SU-DHL-6 (cell line): ENCODE data around the gene COX4I2.

Source experiments
- H2AFZ ChIP-seq: fragments of 200-600 bp; sonication (generic); 2 replicates; pipeline ENCODE4 v1.6.1; 2014; ENCODE audit warnings: low read depth, mild to moderate bottlenecking, moderate library complexity, mixed read lengths, antibody characterized with exemption, low read length; ENCODE audit not compliant: severe bottlenecking
- H3F3A ChIP-seq: fragments of 200-600 bp; shearing (Covaris generic); 2 replicates; pipeline ENCODE4 v1.6.0; 2016; ENCODE audit warnings: antibody characterized with exemption, mild to moderate bottlenecking; ENCODE audit not compliant: insufficient read depth
- H3K27ac ChIP-seq: fragments of 200-600 bp; sonication (generic); 2 replicates; pipeline ENCODE4 v1.5.1; 2016; ENCODE audit warnings: low read depth, mild to moderate bottlenecking, low read length, moderate library complexity, mixed read lengths
- H3K27me3 ChIP-seq: fragments of 200-600 bp; sonication (generic), shearing (Covaris generic); 2 replicates; pipeline ENCODE4 v1.6.0; 2014; ENCODE audit warnings: mild to moderate bottlenecking, low read length
- H3K36me3 ChIP-seq: fragments of 200-600 bp; sonication (generic); 2 replicates; pipeline ENCODE4 v1.6.1; 2014; ENCODE audit warnings: mild to moderate bottlenecking, low read length, mixed read lengths
- H3K4me2 ChIP-seq: fragments of 300-600, 200-600 bp; shearing (Covaris generic), sonication (generic); 2 replicates; pipeline ENCODE4 v1.6.0; 2014; ENCODE audit warnings: low read length, low read depth, mild to moderate bottlenecking; ENCODE audit not compliant: poor library complexity, severe bottlenecking
- H3K4me3 ChIP-seq: fragments of 200-600 bp; sonication (generic); 2 replicates; pipeline ENCODE4 v1.5.1; 2014; ENCODE audit warnings: antibody characterized with exemption, low read length, mild to moderate bottlenecking, mixed read lengths; ENCODE audit not compliant: insufficient read depth, poor library complexity, severe bottlenecking
- H3K79me2 ChIP-seq: fragments of 200-600 bp; sonication (generic); 2 replicates; pipeline ENCODE4 v1.6.1; 2014; ENCODE audit warnings: mild to moderate bottlenecking, low read length, moderate library complexity; ENCODE audit not compliant: insufficient read depth
- H3K9ac ChIP-seq: fragments of 200-600 bp; sonication (generic); 2 replicates; pipeline ENCODE4 v1.7.0; 2014; ENCODE audit warnings: mild to moderate bottlenecking, low read length
- H3K9me2 ChIP-seq: fragments of 200-600 bp; sonication (generic); replicated peaks from 2 replicates; pipeline ENCODE4 v1.6.1; 2014; ENCODE audit warnings: low read length; ENCODE audit not compliant: insufficient read depth
- H3K9me3 ChIP-seq: fragments of 200-600 bp; sonication (generic); 2 replicates; pipeline ENCODE4 v1.6.1; 2014; ENCODE audit warnings: low read length, mixed read lengths; ENCODE audit not compliant: insufficient read depth
- H4K20me1 ChIP-seq: fragments of 200-600 bp; sonication (generic); 2 replicates; pipeline ENCODE4 v1.6.1; 2014; ENCODE audit warnings: low read depth, mild to moderate bottlenecking, antibody characterized with exemption, low read length, moderate library complexity, mixed read lengths
- EZH2phosphoT487 ChIP-seq: fragments of 200-600 bp; sonication (generic), shearing (Covaris generic); conservative IDR thresholded peaks from 2 replicates; pipeline ENCODE4 v1.6.1; 2018; ENCODE audit warnings: mild to moderate bottlenecking, antibody characterized with exemption, low read length, moderate library complexity, mixed read lengths
- TF ChIP-seq, protein P1 (sequence below): fragments of 200-600 bp; sonication (generic); IDR thresholded peaks from one replicate; pipeline ENCODE4 v1.5.1; 2017; ENCODE audit warnings: antibody characterized with exemption, mild to moderate bottlenecking, low read length, moderate library complexity; ENCODE audit not compliant: insufficient read depth, poor library complexity, severe bottlenecking

The COX4I2 gene

DNA sequence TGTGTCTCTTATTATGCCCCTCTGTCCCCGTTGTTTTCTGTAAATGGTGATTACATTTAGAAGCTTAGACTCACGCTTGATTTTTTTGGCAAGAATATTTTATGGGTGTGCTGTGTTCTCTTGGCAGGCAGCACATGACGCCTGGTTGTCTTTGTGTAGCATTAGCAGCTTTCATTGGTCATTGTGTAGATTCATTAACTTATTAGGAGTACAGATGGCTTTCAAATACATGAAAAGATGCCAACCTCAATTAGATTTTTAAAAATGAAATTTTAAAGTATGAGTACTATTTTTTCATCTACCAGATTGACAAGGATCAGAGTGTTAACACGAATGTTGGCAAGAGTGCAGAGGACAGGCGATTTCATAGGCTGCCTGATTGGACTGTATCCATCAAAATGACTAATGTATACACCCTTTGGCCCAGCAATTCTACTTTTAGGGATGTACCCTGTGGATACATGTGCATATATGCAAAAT, 15.2 kb downstream of the COX4I2 start:
- H2AFZ ChIP-seq: no peak overlapping the region
- no peak overlapping the region for H3K4me3 ChIP-seq
- no peaks in the 10 kb centered on the region for H3K9me3 ChIP-seq
- no peaks in the 10 kb centered on the region for H3K27me3 ChIP-seq
- H3K36me3 ChIP-seq: no peaks in the 10 kb centered on the region
- H3K9ac ChIP-seq: no peak overlapping the region
- TF ChIP-seq EZH2phosphoT487: no peak
- TF ChIP-seq, protein P1, sequence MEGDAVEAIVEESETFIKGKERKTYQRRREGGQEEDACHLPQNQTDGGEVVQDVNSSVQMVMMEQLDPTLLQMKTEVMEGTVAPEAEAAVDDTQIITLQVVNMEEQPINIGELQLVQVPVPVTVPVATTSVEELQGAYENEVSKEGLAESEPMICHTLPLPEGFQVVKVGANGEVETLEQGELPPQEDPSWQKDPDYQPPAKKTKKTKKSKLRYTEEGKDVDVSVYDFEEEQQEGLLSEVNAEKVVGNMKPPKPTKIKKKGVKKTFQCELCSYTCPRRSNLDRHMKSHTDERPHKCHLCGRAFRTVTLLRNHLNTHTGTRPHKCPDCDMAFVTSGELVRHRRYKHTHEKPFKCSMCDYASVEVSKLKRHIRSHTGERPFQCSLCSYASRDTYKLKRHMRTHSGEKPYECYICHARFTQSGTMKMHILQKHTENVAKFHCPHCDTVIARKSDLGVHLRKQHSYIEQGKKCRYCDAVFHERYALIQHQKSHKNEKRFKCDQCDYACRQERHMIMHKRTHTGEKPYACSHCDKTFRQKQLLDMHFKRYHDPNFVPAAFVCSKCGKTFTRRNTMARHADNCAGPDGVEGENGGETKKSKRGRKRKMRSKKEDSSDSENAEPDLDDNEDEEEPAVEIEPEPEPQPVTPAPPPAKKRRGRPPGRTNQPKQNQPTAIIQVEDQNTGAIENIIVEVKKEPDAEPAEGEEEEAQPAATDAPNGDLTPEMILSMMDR: no peak
- H4K20me1 ChIP-seq: no peaks in the 10 kb centered on the region
- no peaks in the 10 kb centered on the region for H3F3A ChIP-seq
- H3K79me2 ChIP-seq: no peaks in the 10 kb centered on the region
- H3K9me2 ChIP-seq: no peaks in the 10 kb centered on the region
- no peak overlapping the region for H3K27ac ChIP-seq
- no peak overlapping the region for H3K4me2 ChIP-seq

DNA sequence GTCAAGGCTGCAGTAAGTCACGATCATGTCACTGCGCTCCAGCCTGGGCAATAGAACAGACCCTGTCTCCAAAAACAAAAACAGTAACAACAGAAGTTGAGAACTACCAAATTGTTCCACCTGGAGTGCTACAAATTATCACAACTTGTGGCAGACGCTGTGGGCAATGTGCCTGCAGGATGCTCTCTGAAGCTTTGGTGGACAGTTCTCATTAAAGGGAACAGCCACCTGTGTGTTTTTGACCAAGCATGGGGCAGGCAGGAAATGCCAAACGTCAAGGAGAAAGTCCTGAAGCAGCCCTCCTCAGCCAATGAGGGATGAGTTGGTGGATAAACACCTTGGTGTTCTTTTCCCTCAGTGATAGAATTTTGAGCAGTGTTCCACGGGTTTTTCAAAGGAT, 15.8 kb downstream of the COX4I2 start:
- Histone ChIP-seq H3K27me3 (no peaks in the 10 kb centered on the region), H3K79me2 (no peaks in the 10 kb centered on the region), H3K9me3 (no peaks in the 10 kb centered on the region), H3K36me3 (no peaks in the 10 kb centered on the region), H3K27ac (no peak overlapping the region), H4K20me1 (no peaks in the 10 kb centered on the region), H2AFZ (no peak overlapping the region), H3K9ac (no peak overlapping the region), H3K4me3 (no peak overlapping the region), H3F3A (no peaks in the 10 kb centered on the region), H3K4me2 (no peak overlapping the region), H3K9me2 (no peaks in the 10 kb centered on the region)
- no peak for TF ChIP-seq EZH2phosphoT487
- TF ChIP-seq, protein P1: no peak

DNA sequence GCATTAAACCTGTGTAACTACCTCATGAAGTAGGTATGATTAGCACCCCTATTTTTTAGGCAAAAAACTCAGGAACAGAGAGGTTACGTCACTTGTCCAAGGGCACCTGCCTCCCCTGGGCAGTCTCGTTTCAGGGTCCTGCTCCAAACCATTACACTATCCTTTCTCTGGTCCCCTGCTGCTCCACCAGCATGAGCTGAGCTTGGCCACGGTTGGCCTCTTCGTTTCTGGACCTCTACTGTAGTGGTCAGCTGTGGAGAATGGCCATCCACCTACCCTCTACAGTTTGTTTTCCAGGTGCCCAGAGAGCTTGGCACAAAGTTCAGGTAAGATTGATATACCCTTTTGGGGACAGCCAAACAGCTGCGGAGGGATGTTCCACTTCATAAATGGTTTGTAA, 16.8 kb downstream of the COX4I2 start:
- TF ChIP-seq, protein P1: no peak
- Histone ChIP-seq H3K9me3 (no peaks in the 10 kb centered on the region), H4K20me1 (no peaks in the 10 kb centered on the region), H3K9me2 (no peaks in the 10 kb centered on the region), H3K27ac (no peak overlapping the region), H3K79me2 (no peaks in the 10 kb centered on the region), H2AFZ (no peak overlapping the region), H3K9ac (no peak overlapping the region), H3F3A (no peaks in the 10 kb centered on the region), H3K4me3 (no peak overlapping the region), H3K27me3 (no peaks in the 10 kb centered on the region), H3K4me2 (no peak overlapping the region), H3K36me3 (no peaks in the 10 kb centered on the region)
